Thyroid gland (tissue), 4 donors: ENCODE data around the gene DGKD.

Experiments used
- CTCF ChIP-seq, 6 experiments: fragments of 200-600 bp in 3 of 6; fragments of 450-650 bp in 3 of 6; sonication (generic) in 3 of 6; IDR thresholded peaks; one replicate each; pipeline ENCODE4 v1.5.1; 2016 to 2019; ENCODE audit warnings: antibody characterized with exemption in 6 of 6, mild to moderate bottlenecking in 2 of 6, inconsistent platforms in 1 of 6, moderate library complexity in 1 of 6
- POLR2A ChIP-seq, 2 donors: fragments of 450-650 bp; IDR thresholded peaks; one replicate each; pipeline ENCODE4 v1.6.1; 2017; ENCODE audit warnings: antibody characterized with exemption in 2 of 2, mild to moderate bottlenecking in 2 of 2, moderate library complexity in 1 of 2

GRCh38 chr2:233476063-233476410, 121.7 kb downstream of the DGKD start:
- TF ChIP-seq CTCF (IDR thresholded peaks at IDR 0.05) (no peak), POLR2A (IDR thresholded peaks at IDR 0.05) (no peak)
